OCI-LY3 (cell line): ENCODE results near the gene KNL1.

ENCODE experiments used
- CTCF ChIP-seq: fragments of 200-600, 300-600 bp; sonication (generic); IDR thresholded peaks from 2 replicates; pipeline ENCODE4 v1.5.1; 2014; ENCODE audit warnings: antibody characterized with exemption, low read length, low read depth
- EZH2phosphoT487 ChIP-seq: fragments of 200-600 bp; shearing (Covaris generic); IDR thresholded peaks from 2 replicates; pipeline ENCODE4 v1.6.1; 2018; ENCODE audit warnings: antibody characterized with exemption, mixed run types, low read depth

- no peak for TF ChIP-seq EZH2phosphoT487
- TF ChIP-seq CTCF: no peak
Measured at GRCh38 chr15:40639677-40640076, 45.6 kb downstream of the KNL1 start.
